GM12872 (cell line): Measurements from ENCODE around the gene GPC6.

Experiments used
- TF ChIP-seq, protein P1 (sequence below): IDR thresholded peaks from 3 replicates; pipeline ENCODE4 v1.5.1; 2011; ENCODE audit warnings: low read depth, mild to moderate bottlenecking, low read length, moderate library complexity; ENCODE audit not compliant: insufficient read depth

Gene GPC6

DNA sequence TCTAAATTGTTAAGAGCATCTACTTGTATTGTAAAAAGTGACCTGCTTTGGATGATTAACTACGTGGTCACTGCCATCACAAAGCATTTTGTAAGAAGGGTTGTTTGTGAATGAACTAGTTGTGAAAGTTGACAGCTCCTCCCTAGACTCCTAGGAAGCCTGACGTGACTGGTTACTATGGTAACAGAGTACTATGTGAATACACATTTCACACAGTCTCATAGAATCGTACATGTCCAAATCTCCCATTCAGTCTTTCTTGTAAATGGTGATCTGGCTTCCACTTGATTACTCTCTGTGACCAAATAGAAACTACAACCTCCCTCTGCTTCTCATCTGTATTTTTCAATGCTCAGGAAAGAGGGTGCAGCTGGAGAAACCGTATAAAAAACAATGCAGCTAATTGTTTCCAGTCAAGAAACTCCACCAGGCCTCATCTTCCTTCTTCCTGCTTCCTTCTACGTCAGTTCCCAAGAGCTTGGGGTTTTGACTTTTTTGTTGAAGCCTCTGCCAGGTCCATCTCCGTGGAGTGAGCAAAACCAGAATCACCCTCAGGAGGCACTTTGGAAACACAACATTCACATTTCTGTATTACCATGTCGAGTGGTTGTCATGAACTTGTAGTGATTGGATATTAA lies 83.4 kb downstream of the GPC6 start:
- TF ChIP-seq, protein P1, sequence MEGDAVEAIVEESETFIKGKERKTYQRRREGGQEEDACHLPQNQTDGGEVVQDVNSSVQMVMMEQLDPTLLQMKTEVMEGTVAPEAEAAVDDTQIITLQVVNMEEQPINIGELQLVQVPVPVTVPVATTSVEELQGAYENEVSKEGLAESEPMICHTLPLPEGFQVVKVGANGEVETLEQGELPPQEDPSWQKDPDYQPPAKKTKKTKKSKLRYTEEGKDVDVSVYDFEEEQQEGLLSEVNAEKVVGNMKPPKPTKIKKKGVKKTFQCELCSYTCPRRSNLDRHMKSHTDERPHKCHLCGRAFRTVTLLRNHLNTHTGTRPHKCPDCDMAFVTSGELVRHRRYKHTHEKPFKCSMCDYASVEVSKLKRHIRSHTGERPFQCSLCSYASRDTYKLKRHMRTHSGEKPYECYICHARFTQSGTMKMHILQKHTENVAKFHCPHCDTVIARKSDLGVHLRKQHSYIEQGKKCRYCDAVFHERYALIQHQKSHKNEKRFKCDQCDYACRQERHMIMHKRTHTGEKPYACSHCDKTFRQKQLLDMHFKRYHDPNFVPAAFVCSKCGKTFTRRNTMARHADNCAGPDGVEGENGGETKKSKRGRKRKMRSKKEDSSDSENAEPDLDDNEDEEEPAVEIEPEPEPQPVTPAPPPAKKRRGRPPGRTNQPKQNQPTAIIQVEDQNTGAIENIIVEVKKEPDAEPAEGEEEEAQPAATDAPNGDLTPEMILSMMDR = no peak

DNA sequence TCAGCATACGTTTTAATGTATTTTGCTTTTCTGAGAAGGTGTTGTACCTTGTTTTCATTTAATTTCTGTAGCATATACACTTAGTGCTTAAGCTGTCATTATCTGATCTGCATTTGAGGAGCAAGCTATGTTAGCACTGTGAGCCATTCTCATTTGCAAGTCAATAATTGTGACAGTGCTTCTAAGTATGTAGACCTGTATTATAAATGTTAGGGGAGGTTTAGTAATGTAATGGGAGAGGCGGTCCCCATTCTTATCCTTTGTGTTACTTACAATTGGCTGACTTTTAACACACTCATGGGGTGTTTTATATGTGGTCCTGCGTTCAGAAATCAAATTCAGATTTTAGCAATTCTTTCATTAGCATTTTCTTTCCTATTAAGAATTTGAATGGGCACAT lies 90.2 kb downstream of the GPC6 start:
- TF ChIP-seq, protein P1 = no peak

DNA sequence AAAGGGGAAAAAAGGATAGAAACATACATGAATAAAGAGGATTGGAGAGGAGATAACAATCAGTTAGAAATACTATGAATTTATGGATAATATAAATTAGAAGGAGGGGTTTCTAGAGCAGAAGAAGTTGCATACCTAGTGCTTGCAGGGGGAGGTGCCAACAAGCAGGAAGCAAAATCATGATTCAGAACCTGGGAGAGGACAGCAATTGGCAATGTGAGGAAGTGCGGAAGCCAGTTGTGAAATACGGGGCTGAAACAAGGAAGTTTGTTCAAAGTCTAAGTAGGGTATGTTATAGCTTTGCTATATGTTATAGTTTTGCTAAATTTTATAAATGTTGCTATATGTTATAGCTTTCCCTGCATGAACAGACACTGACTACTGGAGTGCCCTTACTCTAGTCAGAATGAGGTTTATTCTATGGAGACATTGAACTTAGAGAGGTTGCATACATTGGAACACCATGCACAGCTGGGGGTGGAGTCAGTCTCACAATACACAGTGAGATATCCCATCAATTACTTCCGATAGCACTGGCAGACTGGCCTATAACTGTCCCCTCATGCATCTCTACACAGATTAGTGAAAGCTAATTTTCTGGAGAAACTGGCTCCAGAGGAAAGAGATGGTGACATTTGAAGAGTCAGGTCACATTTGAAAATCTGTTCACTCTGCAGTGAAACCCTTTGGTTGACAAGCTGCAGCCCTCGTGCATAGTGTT lies 92.1 kb downstream of the GPC6 start:
- TF ChIP-seq, protein P1 = no peak

DNA sequence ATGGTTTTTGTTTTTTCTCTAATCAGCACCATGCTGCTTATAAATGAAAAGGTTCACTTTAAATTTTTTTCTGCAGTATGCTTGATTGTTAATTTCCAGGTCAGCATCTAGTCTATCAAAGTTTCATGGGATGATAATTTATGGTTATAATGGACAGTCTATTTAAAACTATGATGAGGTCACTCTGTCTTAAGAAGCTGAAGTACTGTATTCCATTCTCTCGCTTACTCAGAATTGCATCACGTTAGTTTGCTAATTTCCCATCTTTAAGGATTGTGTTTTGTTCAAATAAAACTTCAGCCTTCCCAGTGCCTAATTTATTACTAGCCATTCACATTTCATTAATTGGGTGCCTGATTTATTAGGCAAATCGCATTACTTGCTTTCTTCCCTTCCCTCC lies 94.3 kb downstream of the GPC6 start:
- TF ChIP-seq, protein P1 = no peak

DNA sequence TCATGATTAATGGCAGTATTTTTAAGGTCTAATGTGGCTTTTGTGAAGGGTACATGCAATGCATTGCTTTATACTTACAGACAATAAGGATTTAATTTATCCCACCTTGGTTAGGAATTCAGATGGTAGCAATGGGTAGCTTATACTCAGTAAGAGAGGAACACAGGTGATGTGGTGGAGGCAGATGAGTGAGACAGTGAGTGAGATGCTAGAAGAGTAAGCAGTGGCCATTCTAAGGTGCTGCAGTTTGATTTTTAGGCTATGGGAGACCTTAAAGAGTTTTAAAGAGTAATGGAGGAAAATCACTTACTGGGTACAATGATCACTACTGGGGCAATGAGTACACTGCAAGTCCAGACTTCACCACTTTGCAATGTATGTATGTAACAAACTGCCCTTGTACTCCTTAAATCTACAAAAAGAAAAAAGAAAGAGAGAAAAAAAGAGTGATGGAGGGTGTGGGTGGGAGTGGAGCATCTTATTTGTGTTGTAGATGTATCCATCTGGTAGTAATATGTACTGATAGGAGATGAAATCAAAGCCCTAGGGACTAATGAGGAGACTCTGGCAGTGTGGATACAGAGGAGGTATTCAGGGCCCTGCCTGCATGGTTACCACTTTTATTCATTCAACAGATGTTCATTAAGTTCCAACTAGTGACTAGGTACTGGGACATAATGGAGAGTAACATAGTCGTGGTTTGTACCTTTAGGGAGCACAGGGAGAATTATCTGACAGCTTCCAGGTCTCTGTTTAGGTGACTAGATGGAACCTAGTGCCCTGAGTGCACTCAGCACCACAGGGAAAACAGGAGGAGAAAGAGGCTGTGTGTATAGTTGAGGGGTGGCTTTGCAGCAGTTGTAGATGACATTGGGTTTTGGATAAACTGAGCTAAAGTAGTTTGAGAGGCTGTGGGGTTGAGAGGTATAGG lies 99.0 kb downstream of the GPC6 start:
- TF ChIP-seq, protein P1 = no peak

DNA sequence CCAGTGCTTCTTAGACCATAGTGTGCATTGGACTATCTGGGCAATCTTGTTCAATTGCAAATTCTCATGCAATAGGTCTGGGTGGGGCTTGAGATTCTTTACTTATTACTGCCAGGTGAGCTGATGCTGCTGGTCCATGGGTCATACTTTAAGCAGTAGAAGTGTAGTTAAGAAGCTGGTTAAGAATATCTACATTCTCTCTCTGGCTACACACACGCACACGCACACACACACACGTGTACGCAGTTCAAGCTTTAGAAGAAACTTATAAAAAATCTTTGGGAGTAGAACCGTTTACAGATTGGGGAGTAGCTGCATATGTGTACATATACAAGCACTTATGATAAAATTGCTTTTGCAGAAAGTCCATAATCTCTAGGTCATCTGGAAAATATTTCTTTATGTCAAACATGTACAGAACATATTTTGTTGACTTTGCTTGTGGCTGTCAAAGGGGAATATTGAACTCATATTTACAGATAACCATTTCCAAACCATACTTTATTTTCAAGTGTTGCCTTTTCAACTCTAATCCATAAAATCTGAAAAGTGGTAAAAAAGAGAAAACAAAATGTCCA lies 99.7 kb downstream of the GPC6 start:
- TF ChIP-seq, protein P1 = no peak

DNA sequence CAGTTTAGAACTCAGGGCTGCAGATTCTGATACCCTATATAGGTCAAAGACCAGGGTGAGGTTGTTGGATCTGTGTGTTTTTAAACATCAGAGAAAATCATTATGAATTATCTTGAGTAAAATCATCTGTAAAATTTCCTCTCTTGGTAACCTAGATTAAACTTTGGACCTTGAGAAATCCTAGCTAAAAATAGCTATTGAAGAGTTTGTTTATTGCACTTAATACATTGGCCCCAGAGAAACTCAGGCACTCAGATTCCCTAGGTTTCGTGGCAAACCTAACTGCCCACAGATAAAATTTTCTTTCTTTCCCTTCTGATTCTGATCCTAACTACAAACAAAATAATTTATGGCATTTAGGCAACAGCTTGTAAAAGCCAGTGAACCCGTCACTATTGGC lies 102.3 kb downstream of the GPC6 start:
- TF ChIP-seq, protein P1 = no peak
